Measurements from ENCODE around the gene AATK. TPM values are rescaled to one million over a fixed set of nuclear protein-coding genes. Genes with fewer than 3 reads are reported as not detected.

AATK gene
- total and polyA plus RNA-seq, 2 of the 13 experiments (the other 11 are each of a cell fraction or from before 2014, with no cell fraction given), result 2.9 to 8.4 TPM

GRCh38 chr17:81178136-81179091 lies 12.4 kb upstream of the AATK start (continued):
- TF ChIP-seq NFKBIZ (CRISPR knock-in tag; IDR thresholded peaks at IDR 0.05) (no peak), CENPT (CRISPR knock-in tag; IDR thresholded peaks at IDR 0.05; ENCODE audit: low read depth) (no peak), ESRRA (CRISPR knock-in tag; IDR thresholded peaks at IDR 0.05; ENCODE audit: low read depth) (0 out of 2 replicates have a peak, but pooled peaks have one; percentile 57), ZNF205 (CRISPR knock-in tag; IDR thresholded peaks at IDR 0.05) (no peak), NFIB (CRISPR knock-in tag; IDR thresholded peaks at IDR 0.05; ENCODE audit: borderline replicate concordance) (peak; percentile 77; the same call in 1 of the 2 replicates), ZNF709 (CRISPR knock-in tag; IDR thresholded peaks at IDR 0.05) (0 out of 2 replicates have a peak, but pooled peaks have one; percentile 31), FOSL2 (CRISPR knock-in tag; IDR thresholded peaks at IDR 0.05) (no peak), ZNF225 (CRISPR knock-in tag; IDR thresholded peaks at IDR 0.05) (peak; percentile 10; the same call in 1 of the 2 replicates), YEATS4 (CRISPR knock-in tag; IDR thresholded peaks at IDR 0.05; ENCODE audit: borderline replicate concordance) (no peak), KLF11 (CRISPR knock-in tag; IDR thresholded peaks at IDR 0.05) (no peak), HNF4G (IDR thresholded peaks at IDR 0.05; ENCODE audit: borderline replicate concordance, low read depth, low read length) (no peak; the same call in 1 of the 2 replicates), HNF4G (CRISPR knock-in tag; IDR thresholded peaks at IDR 0.05; ENCODE audit: borderline replicate concordance, low read depth) (no peak), SRSF1 (optimal IDR thresholded peaks at IDR 0.05; ENCODE audit: low read depth, low read length) (no peak), TOE1 (CRISPR knock-in tag; IDR thresholded peaks at IDR 0.05) (no peak), ZNF777 (CRISPR knock-in tag; IDR thresholded peaks at IDR 0.05) (no peak), SP4 (CRISPR knock-in tag; IDR thresholded peaks at IDR 0.05) (no peak), EP300 (IDR thresholded peaks at IDR 0.05; ENCODE audit: low read depth in 2 of 2, low read length in 2 of 2) (no peak), EP300 (CRISPR knock-in tag; IDR thresholded peaks at IDR 0.05; ENCODE audit: borderline replicate concordance) (no peak), DPF2 (CRISPR knock-in tag; IDR thresholded peaks at IDR 0.05; ENCODE audit: borderline replicate concordance, low read depth) (no peak), MTERF4 (CRISPR knock-in tag; IDR thresholded peaks at IDR 0.05) (peak; percentile 59; the same call in 1 of the 2 replicates), ZNF101 (CRISPR knock-in tag; IDR thresholded peaks at IDR 0.05; ENCODE audit: borderline replicate concordance, low read depth) (no peak), SATB2 (CRISPR knock-in tag; IDR thresholded peaks at IDR 0.05) (no peak)
- TF ChIP-seq, protein P1, sequence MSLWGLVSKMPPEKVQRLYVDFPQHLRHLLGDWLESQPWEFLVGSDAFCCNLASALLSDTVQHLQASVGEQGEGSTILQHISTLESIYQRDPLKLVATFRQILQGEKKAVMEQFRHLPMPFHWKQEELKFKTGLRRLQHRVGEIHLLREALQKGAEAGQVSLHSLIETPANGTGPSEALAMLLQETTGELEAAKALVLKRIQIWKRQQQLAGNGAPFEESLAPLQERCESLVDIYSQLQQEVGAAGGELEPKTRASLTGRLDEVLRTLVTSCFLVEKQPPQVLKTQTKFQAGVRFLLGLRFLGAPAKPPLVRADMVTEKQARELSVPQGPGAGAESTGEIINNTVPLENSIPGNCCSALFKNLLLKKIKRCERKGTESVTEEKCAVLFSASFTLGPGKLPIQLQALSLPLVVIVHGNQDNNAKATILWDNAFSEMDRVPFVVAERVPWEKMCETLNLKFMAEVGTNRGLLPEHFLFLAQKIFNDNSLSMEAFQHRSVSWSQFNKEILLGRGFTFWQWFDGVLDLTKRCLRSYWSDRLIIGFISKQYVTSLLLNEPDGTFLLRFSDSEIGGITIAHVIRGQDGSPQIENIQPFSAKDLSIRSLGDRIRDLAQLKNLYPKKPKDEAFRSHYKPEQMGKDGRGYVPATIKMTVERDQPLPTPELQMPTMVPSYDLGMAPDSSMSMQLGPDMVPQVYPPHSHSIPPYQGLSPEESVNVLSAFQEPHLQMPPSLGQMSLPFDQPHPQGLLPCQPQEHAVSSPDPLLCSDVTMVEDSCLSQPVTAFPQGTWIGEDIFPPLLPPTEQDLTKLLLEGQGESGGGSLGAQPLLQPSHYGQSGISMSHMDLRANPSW (CRISPR knock-in tag; IDR thresholded peaks at IDR 0.05; ENCODE audit: borderline replicate concordance), result no peak

Measured in HepG2 (cell line).